Astrocyte of the cerebellum (primary cell): ENCODE results near the gene SIGLEC15.

Source experiments
- DNase-seq: peaks from one replicate; pipeline ENCODE4 v3.0.0-alpha.2; 2011; ENCODE audit warnings: low read depth
- H3K4me3 ChIP-seq: 2 replicates; pipeline ENCODE4 v1.5.1; 2011; ENCODE audit warnings: mild to moderate bottlenecking, low read depth, low read length, moderate library complexity
- in situ Hi-C: cut with HindIII; loops from 2 replicates; pipeline ENCODE4 v1.10.0; 2017; ENCODE audit warnings: low sequenced_read_pairs
- TF ChIP-seq, protein P1 (sequence below): IDR thresholded peaks from 2 replicates; pipeline ENCODE4 v1.5.1; 2012; ENCODE audit warnings: low read length, low read depth, moderate library complexity, mild to moderate bottlenecking; ENCODE audit errors: missing control alignments

Gene SIGLEC15, protein sequence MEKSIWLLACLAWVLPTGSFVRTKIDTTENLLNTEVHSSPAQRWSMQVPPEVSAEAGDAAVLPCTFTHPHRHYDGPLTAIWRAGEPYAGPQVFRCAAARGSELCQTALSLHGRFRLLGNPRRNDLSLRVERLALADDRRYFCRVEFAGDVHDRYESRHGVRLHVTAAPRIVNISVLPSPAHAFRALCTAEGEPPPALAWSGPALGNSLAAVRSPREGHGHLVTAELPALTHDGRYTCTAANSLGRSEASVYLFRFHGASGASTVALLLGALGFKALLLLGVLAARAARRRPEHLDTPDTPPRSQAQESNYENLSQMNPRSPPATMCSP

DNA sequence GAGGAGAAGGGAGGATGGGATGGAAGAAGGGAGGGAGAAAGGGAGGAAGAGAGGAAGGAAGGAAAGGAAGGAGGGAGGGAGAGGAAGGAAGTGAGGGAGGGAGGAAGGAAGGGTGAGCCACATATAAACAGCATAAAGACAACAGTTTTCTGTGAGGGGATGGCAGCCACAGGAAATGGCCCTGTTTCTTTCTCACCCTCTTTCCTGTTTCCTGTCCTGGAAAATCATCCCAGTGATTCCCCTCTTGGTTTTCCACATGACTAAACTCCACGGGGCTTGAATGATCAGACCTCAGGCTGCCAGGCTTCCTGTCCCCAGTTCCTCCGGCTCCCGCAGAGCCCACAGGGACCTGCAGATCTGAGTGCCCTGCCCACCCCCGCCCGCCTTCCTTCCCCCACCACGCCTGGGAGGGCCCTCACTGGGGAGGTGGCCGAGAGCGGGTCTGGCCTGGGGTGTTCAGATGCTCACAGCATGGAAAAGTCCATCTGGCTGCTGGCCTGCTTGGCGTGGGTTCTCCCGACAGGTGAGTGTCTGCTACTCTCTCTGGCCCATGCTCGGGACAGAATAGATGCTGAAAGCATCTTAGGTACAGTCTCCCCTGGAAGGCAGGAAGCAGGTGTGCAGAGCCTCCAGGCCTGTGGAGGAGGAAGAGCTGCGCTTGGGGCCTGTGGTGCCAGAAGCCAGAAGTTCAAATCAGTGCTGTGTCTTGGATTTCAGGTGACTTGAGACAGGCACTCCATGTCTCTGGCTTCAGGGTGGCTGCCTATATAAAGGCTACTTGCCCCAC, at the start of gene SIGLEC15:
Gene SIGLEC15 (plus strand): TSS at position 418 of the 787 bp plus-strand sequence. CDS start 54 bp downstream, at position 472.
- in situ Hi-C loops: no loop called here
- TF ChIP-seq, protein P1, sequence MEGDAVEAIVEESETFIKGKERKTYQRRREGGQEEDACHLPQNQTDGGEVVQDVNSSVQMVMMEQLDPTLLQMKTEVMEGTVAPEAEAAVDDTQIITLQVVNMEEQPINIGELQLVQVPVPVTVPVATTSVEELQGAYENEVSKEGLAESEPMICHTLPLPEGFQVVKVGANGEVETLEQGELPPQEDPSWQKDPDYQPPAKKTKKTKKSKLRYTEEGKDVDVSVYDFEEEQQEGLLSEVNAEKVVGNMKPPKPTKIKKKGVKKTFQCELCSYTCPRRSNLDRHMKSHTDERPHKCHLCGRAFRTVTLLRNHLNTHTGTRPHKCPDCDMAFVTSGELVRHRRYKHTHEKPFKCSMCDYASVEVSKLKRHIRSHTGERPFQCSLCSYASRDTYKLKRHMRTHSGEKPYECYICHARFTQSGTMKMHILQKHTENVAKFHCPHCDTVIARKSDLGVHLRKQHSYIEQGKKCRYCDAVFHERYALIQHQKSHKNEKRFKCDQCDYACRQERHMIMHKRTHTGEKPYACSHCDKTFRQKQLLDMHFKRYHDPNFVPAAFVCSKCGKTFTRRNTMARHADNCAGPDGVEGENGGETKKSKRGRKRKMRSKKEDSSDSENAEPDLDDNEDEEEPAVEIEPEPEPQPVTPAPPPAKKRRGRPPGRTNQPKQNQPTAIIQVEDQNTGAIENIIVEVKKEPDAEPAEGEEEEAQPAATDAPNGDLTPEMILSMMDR: no peak
- no peak for DNase-seq
- no peak within 1 kb of the TSS for H3K4me3 ChIP-seq

DNA sequence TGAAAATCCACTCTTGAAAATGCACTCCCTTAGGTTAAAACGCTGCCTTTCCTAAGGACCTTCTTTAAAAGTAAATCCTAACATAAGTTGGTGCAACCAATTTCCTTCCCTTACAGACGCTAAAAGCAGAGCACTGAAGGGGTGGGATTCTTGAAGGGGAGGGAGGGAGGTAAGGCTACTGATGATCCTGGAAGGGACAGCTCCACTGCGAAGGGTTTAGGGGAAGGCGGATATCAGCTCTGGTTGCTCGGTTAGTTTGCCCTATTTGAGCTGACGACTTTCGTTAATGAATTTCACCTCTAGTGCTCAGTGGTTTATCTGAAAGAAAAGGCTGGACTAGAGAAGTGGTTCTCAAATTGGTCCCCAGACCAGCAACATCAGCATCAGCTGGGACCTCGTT, 49.7 kb upstream of the SIGLEC15 start:
- no peak for DNase-seq
- in situ Hi-C loops: no loop called here
- H3K4me3 ChIP-seq: peak overlapping the region; percentile 40
- TF ChIP-seq, protein P1: no peak

DNA sequence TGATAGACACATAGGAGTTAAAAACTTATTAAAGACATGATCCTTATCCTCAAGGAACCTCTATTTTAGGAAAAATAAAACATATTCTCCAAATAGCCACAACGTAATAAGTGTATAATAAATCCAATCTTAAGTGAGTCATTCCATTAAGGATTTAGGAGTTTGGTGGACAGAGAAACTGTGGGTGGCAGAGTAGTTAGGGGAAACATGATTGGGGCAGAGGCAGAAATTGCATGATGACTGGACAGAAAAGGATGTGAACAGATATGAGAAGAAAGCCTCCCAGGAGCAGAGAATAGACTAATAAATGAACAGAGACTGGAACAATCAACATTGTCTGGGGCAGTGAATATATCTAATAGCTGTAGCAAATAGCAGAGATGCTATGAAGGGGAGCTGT, 48.1 kb upstream of the SIGLEC15 start:
- TF ChIP-seq, protein P1: no peak
- DNase-seq: no peak
- in situ Hi-C loops: no loop called here
- H3K4me3 ChIP-seq: no peak overlapping the region

DNA sequence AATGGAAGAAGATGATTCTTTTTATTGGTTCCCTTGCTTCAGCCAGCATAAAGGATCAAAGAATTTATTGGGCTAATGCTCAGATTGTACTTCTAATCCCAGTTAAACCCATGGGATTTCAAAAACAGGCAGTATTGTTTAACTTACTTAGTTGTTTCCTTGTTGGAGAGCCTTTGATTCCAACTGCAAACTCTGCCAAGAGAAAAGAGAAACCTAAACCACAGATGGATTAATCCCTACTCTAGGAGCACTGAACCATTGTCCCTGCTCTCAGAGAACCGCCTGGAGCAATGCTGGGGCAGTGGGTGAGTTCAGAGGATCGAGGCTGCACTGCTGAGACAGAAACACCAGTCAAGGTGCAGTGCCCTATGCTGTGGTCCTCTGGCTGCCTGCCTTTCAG, 44.9 kb upstream of the SIGLEC15 start:
- no peak for DNase-seq
- TF ChIP-seq, protein P1: no peak
- in situ Hi-C loops: no loop called here
- no peak overlapping the region for H3K4me3 ChIP-seq

DNA sequence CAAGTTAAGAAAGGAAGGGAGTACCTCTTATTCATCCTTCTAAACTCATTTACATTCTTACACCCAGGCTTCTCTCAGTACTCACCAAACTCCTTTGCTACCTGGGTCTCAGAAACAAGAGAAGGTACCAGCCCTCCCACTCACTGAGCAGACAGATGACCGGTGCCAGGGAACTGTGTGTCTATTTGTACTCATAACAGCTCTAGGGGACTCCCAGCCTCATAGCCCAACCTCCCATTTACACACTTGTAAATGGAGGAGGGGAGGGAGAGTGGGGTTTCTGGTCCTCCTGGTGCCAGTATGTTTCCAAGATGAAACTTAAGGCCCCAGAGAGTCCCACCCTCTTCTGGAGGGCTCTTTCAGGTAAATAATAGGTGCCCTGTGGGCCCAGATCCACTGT, 42.8 kb upstream of the SIGLEC15 start:
- in situ Hi-C loops: no loop called here
- TF ChIP-seq, protein P1: no peak
- no peak for DNase-seq
- H3K4me3 ChIP-seq: no peak overlapping the region

DNA sequence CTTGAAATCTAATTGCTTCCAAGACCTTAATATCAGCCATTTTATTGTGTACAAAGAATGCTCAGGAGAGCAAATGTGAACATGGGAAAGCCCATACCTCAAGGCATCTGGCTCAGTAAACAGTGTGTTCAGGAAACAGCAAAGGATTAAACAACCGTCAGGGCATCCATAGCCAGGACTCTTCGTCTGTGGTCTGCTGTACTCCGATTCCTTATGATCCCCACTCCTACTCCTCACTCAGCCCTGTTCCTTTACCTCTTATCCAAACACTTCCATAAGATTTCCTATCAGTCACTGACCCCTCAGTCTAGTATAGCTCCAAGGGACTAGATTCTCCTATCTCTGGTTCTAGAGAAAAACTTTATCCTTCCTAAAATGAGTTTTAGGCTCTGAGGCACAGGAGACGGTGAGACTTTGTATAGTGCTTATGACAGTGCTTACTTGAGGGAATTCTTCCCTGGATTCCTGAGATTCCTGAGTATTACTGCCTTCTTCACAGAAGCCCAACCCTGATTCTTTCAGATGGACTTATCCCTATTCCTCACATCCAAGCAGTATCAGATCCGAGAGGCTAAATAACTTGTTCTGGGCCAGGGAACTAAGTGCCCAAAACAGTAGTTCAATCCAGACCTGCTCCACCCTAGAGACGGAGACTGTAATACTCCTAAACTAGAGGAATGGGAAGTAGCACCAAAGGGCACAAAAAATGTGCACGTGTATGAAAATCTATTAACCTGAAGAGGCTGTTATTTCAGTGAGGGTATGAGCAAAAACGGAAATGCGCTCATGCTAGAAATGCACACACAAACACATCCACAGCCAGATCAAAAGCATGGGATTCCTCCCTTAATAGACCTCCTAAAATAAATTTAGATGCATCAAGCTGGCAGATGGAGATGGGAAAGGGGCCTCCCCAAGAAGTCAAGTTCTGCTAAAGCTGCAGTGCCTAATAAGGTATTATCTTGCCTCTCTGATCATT, 42.1 kb upstream of the SIGLEC15 start:
- in situ Hi-C loops: no loop called here
- DNase-seq: no peak
- TF ChIP-seq, protein P1: no peak
- no peak overlapping the region for H3K4me3 ChIP-seq
